ENCODE results near the gene PLA2G12B. TPM values are rescaled to one million over a fixed set of nuclear protein-coding genes. Genes with fewer than 3 reads are reported as not detected.

PLA2G12B gene
- total RNA-seq, 1 experiment from 2014 or later = 16.8 TPM

- Histone ChIP-seq H3K9me3 (no peaks in the 10 kb centered on the region), H3K4me1 (no peaks in the 10 kb centered on the region), H3K36me3 (ENCODE audit: control insufficient read depth, insufficient read depth, low read length) (no peaks in the 10 kb centered on the region), H3K27me3 (replicated peaks; ENCODE audit: control insufficient read depth, insufficient read depth, low read length) (no peaks in the 10 kb centered on the region), H3K4me3 (ENCODE audit: low read depth, low read length) (no peak overlapping the region)
- Mint-ChIP-seq H3K9me3 (ENCODE audit: unreplicated experiment) (no peaks in the 10 kb centered on the region), H3K4me3 (ENCODE audit: unreplicated experiment) (no peak overlapping the region), H3K4me1 (ENCODE audit: low read depth, unreplicated experiment) (no peaks in the 10 kb centered on the region), H3K27ac (ENCODE audit: unreplicated experiment) (no peak overlapping the region), H3K27me3 (ENCODE audit: insufficient read depth, unreplicated experiment) (no peaks in the 10 kb centered on the region), H3K36me3 (ENCODE audit: insufficient read depth, unreplicated experiment) (no peaks in the 10 kb centered on the region)
- TF ChIP-seq CTCF (IDR thresholded peaks at IDR 0.05; ENCODE audit: insufficient read depth in 1 of 2, low read depth in 1 of 2, low read length in 1 of 2, severe bottlenecking in 1 of 2, unreplicated experiment in 1 of 2) = no peak
- intact Hi-C loops (cut with micrococcal nuclease; ENCODE audit: unreplicated experiment) = no loop called here
- CTCF ChIA-PET = no interaction called here
- POLR2A ChIA-PET = no interaction called here
- no peak for DNase-seq
- no TSS peak for BruUV-seq (replicated peaks)
These were observed 7.6 kb downstream of the PLA2G12B start for GRCh38 chr10:72946963-72947362.

GRCh38 chr10:72943498-72944234 is 10.9 kb downstream of the PLA2G12B start:
- Mint-ChIP-seq H3K9me3 (ENCODE audit: unreplicated experiment) (no peaks in the 10 kb centered on the region), H3K27me3 (ENCODE audit: insufficient read depth, unreplicated experiment) (no peaks in the 10 kb centered on the region), H3K4me1 (ENCODE audit: low read depth, unreplicated experiment) (no peaks in the 10 kb centered on the region), H3K4me3 (ENCODE audit: unreplicated experiment) (no peak overlapping the region), H3K36me3 (ENCODE audit: insufficient read depth, unreplicated experiment) (no peaks in the 10 kb centered on the region), H3K27ac (ENCODE audit: unreplicated experiment) (no peak overlapping the region)
- no peaks in the 10 kb centered on the region for H3K9me3 ChIP-seq
- H3K36me3 ChIP-seq (ENCODE audit: control insufficient read depth, insufficient read depth, low read length) = no peaks in the 10 kb centered on the region; the same call in 1 of the 2 replicates
- intact Hi-C loops (cut with micrococcal nuclease; ENCODE audit: unreplicated experiment) = no loop called here
- no TSS peak for BruUV-seq (replicated peaks)
- CTCF ChIA-PET = no interaction called here
- H3K4me3 ChIP-seq (ENCODE audit: low read depth, low read length) = no peak overlapping the region
- no peaks in the 10 kb centered on the region; the same call in 1 of the 2 replicates for H3K27me3 ChIP-seq (replicated peaks; ENCODE audit: control insufficient read depth, insufficient read depth, low read length)
- no peaks in the 10 kb centered on the region for H3K4me1 ChIP-seq
- TF ChIP-seq CTCF (IDR thresholded peaks at IDR 0.05; ENCODE audit: insufficient read depth in 1 of 2, low read depth in 1 of 2, low read length in 1 of 2, severe bottlenecking in 1 of 2, unreplicated experiment in 1 of 2) = no peak
- POLR2A ChIA-PET = no interaction called here
- no peak for DNase-seq

- Mint-ChIP-seq H3K36me3 (ENCODE audit: insufficient read depth, unreplicated experiment) (no peaks in the 10 kb centered on the region), H3K4me1 (ENCODE audit: low read depth, unreplicated experiment) (no peaks in the 10 kb centered on the region), H3K9me3 (ENCODE audit: unreplicated experiment) (no peaks in the 10 kb centered on the region), H3K27me3 (ENCODE audit: insufficient read depth, unreplicated experiment) (no peaks in the 10 kb centered on the region), H3K27ac (ENCODE audit: unreplicated experiment) (no peak overlapping the region), H3K4me3 (ENCODE audit: unreplicated experiment) (no peak overlapping the region)
- BruUV-seq (replicated peaks) = no TSS peak
- POLR2A ChIA-PET = interaction anchor here (0.6 kb wide), 1 partner anchor 809 kb away, joined by 5 read pairs; no protein-coding TSS in a partner anchor
- Histone ChIP-seq H3K4me3 (ENCODE audit: low read depth, low read length) (no peak overlapping the region), H3K9me3 (no peaks in the 10 kb centered on the region), H3K4me1 (no peaks in the 10 kb centered on the region), H3K36me3 (ENCODE audit: control insufficient read depth, insufficient read depth, low read length) (peaks cover 3% of the 10 kb centered on the region), H3K27me3 (replicated peaks; ENCODE audit: control insufficient read depth, insufficient read depth, low read length) (no peaks in the 10 kb centered on the region)
- TF ChIP-seq CTCF (IDR thresholded peaks at IDR 0.05; ENCODE audit: insufficient read depth in 1 of 2, low read depth in 1 of 2, low read length in 1 of 2, severe bottlenecking in 1 of 2, unreplicated experiment in 1 of 2) = no peak
- DNase-seq = no peak
- intact Hi-C loops (cut with micrococcal nuclease; ENCODE audit: unreplicated experiment) = no loop called here
- CTCF ChIA-PET = no interaction called here
These were observed 19.2 kb downstream of the PLA2G12B start for GRCh38 chr10:72935361-72935760.
